Choroid plexus epithelial cell (primary cell): ENCODE results near the gene PTPN14.

Source experiments
- DNase-seq: peaks from one replicate; pipeline ENCODE4 v3.0.0-alpha.2; 2010; ENCODE audit warnings: low read depth
- H3K4me3 ChIP-seq: 2 replicates; pipeline ENCODE4 v1.5.1; 2011; ENCODE audit warnings: low read depth, mild to moderate bottlenecking, control low read depth, low read length, moderate library complexity
- CTCF ChIP-seq: conservative IDR thresholded peaks from 2 replicates; pipeline ENCODE4 v1.5.1; 2011; ENCODE audit warnings: low read depth, mild to moderate bottlenecking, control low read depth, inconsistent platforms, low read length, moderate library complexity

PTPN14 gene

GRCh38 chr1:214567481-214567980 is 16.1 kb upstream of the PTPN14 start:
- no peak for DNase-seq
- H3K4me3 ChIP-seq: no peak overlapping the region

GRCh38 chr1:214566158-214567104 is 15.0 kb upstream of the PTPN14 start:
- no peak for TF ChIP-seq CTCF
- DNase-seq: peak; percentile 60
- no peak overlapping the region for H3K4me3 ChIP-seq

More at GRCh38 chr1:214567481-214567980, 16.1 kb upstream of the PTPN14 start:
- no peak for TF ChIP-seq CTCF

GRCh38 chr1:214565310-214565709 is 13.9 kb upstream of the PTPN14 start:
- H3K4me3 ChIP-seq: no peak overlapping the region
- no peak for TF ChIP-seq CTCF
- DNase-seq: no peak

GRCh38 chr1:214563881-214564280 is 12.5 kb upstream of the PTPN14 start:
- DNase-seq: peak; percentile 39
- no peak for TF ChIP-seq CTCF
- no peak overlapping the region for H3K4me3 ChIP-seq

- DNase-seq: peak; percentile 73
- no peak for TF ChIP-seq CTCF
- H3K4me3 ChIP-seq: no peak overlapping the region
These were observed 6.7 kb upstream of the PTPN14 start for GRCh38 chr1:214557952-214558735.

- no peak overlapping the region for H3K4me3 ChIP-seq
- TF ChIP-seq CTCF: no peak
- DNase-seq: no peak
These were observed 1.8 kb upstream of the PTPN14 start for GRCh38 chr1:214553142-214553710.
